Stomach smooth muscle (tissue), 2 donors: ENCODE measurements around the gene IARS2.
"Not testable (repeated sequence)": the region's sequence is repeated elsewhere in the genome, so short reads cannot be mapped to it uniquely, and the experiment has no call there.

Experiments
- H3K27ac ChIP-seq: one replicate; pipeline ENCODE4 v1.7.0; 2013; ENCODE audit warnings: mild to moderate bottlenecking, low read length, inconsistent platforms
- H3K27me3 ChIP-seq, 2 donors: one replicate each; pipeline ENCODE4 v1.7.0; 2013; ENCODE audit warnings: low read length in 2 of 2; ENCODE audit not compliant: insufficient read depth in 2 of 2, control insufficient read depth in 1 of 2
- H3K36me3 ChIP-seq, 2 donors: one replicate each; pipeline ENCODE4 v1.7.0; 2013; ENCODE audit warnings: low read length in 2 of 2; ENCODE audit not compliant: control insufficient read depth in 2 of 2, insufficient read depth in 2 of 2
- H3K4me1 ChIP-seq: one replicate; pipeline ENCODE4 v1.7.0; 2013; ENCODE audit warnings: low read length; ENCODE audit not compliant: control insufficient read depth, insufficient read depth
- H3K4me3 ChIP-seq, 2 donors: one replicate each; pipeline ENCODE4 v1.7.0; 2013; ENCODE audit warnings: low read length in 2 of 2
- H3K9ac ChIP-seq, 2 donors: one replicate each; pipeline ENCODE4 v1.7.0; 2013; ENCODE audit warnings: low read length in 2 of 2, mild to moderate bottlenecking in 1 of 2
- H3K9me3 ChIP-seq, 2 donors: one replicate each; pipeline ENCODE4 v1.7.0; 2013; ENCODE audit warnings: low read length in 2 of 2; ENCODE audit not compliant: control insufficient read depth in 2 of 2
- donor health status: healthy.
- donor health status: Pancreatic carcinoma.

Gene IARS2

GRCh38 chr1:220164517-220164916, 70.6 kb downstream of the IARS2 start:
- Histone ChIP-seq H3K27me3 (no peaks in the 10 kb centered on the region), H3K4me1 (no peaks in the 10 kb centered on the region), H3K27ac (no peak overlapping the region), H3K9me3 (no peaks in the 10 kb centered on the region), H3K4me3 (no peak overlapping the region), H3K36me3 (peaks cover 20 to 23% of the 10 kb centered on the region in 2 donors), H3K9ac (no peak overlapping the region)

GRCh38 chr1:220166853-220167252, 72.9 kb downstream of the IARS2 start:
- H3K4me1 ChIP-seq = no peaks in the 10 kb centered on the region
- H3K9ac ChIP-seq = no peak overlapping the region
- H3K27me3 ChIP-seq = no peaks in the 10 kb centered on the region
- H3K36me3 ChIP-seq = peaks cover 28 to 33% of the 10 kb centered on the region in 2 donors
- H3K9me3 ChIP-seq = no peaks in the 10 kb centered on the region
- H3K4me3 ChIP-seq = no peak overlapping the region
- H3K27ac ChIP-seq = no peak overlapping the region

GRCh38 chr1:220169887-220170286, 76.0 kb downstream of the IARS2 start:
- H3K36me3 ChIP-seq = peaks cover 33 to 36% of the 10 kb centered on the region in 2 donors
- not testable (repeated sequence) for H3K4me3 ChIP-seq, H3K4me1 ChIP-seq, H3K9me3 ChIP-seq, H3K27me3 ChIP-seq, H3K9ac ChIP-seq, H3K27ac ChIP-seq

- Histone ChIP-seq H3K4me1 (no peaks in the 10 kb centered on the region), H3K27me3 (no peaks in the 10 kb centered on the region), H3K27ac (no peak overlapping the region), H3K36me3 (peaks cover 33 to 36% of the 10 kb centered on the region in 2 donors), H3K9me3 (no peaks in the 10 kb centered on the region), H3K4me3 (no peak overlapping the region), H3K9ac (no peak overlapping the region)
Measured at GRCh38 chr1:220170836-220171526, 77.0 kb downstream of the IARS2 start.

- Histone ChIP-seq H3K9ac (no peak overlapping the region), H3K9me3 (no peaks in the 10 kb centered on the region), H3K4me1 (no peaks in the 10 kb centered on the region), H3K27ac (no peak overlapping the region), H3K4me3 (no peak overlapping the region), H3K27me3 (no peaks in the 10 kb centered on the region), H3K36me3 (peaks cover 11 to 15% of the 10 kb centered on the region in 2 donors)
Measured at GRCh38 chr1:220176540-220176939, 82.6 kb downstream of the IARS2 start.

GRCh38 chr1:220182111-220182510, 88.2 kb downstream of the IARS2 start:
- Histone ChIP-seq H3K4me3 (no peak overlapping the region), H3K27me3 (no peaks in the 10 kb centered on the region), H3K27ac (no peak overlapping the region), H3K36me3 (peaks cover 4 to 11% of the 10 kb centered on the region in 2 donors), H3K4me1 (no peaks in the 10 kb centered on the region), H3K9me3 (no peaks in the 10 kb centered on the region), H3K9ac (no peak overlapping the region)

- H3K4me3 ChIP-seq = no peak overlapping the region
- H3K36me3 ChIP-seq = peaks cover 3 to 17% of the 10 kb centered on the region in 2 donors
- no peaks in the 10 kb centered on the region for H3K9me3 ChIP-seq
- no peaks in the 10 kb centered on the region for H3K4me1 ChIP-seq
- H3K27ac ChIP-seq = no peak overlapping the region
- H3K9ac ChIP-seq = no peak overlapping the region
- no peaks in the 10 kb centered on the region for H3K27me3 ChIP-seq
Measured at GRCh38 chr1:220182656-220183055, 88.7 kb downstream of the IARS2 start.

- H3K27ac ChIP-seq = no peak overlapping the region
- H3K4me1 ChIP-seq = no peaks in the 10 kb centered on the region
- H3K9me3 ChIP-seq = no peaks in the 10 kb centered on the region
- no peak overlapping the region for H3K9ac ChIP-seq
- H3K4me3 ChIP-seq = no peak overlapping the region
- H3K36me3 ChIP-seq = peaks cover 3 to 27% of the 10 kb centered on the region in 2 donors
- no peaks in the 10 kb centered on the region for H3K27me3 ChIP-seq
Measured at GRCh38 chr1:220184506-220184905, 90.6 kb downstream of the IARS2 start.

- no peak overlapping the region for H3K27ac ChIP-seq
- no peaks in the 10 kb centered on the region for H3K9me3 ChIP-seq
- no peak overlapping the region for H3K9ac ChIP-seq
- peaks cover 4 to 22% of the 10 kb centered on the region in 2 donors for H3K36me3 ChIP-seq
- no peaks in the 10 kb centered on the region for H3K27me3 ChIP-seq
- no peak overlapping the region for H3K4me3 ChIP-seq
- H3K4me1 ChIP-seq = no peaks in the 10 kb centered on the region
Measured at GRCh38 chr1:220186752-220187151, 92.8 kb downstream of the IARS2 start.

GRCh38 chr1:220188538-220188937, 94.6 kb downstream of the IARS2 start:
- no peak overlapping the region for H3K27ac ChIP-seq
- no peaks in the 10 kb centered on the region for H3K9me3 ChIP-seq
- H3K4me3 ChIP-seq = no peak overlapping the region
- H3K9ac ChIP-seq = no peak overlapping the region
- no peaks in the 10 kb centered on the region for H3K27me3 ChIP-seq
- H3K4me1 ChIP-seq = no peaks in the 10 kb centered on the region
- H3K36me3 ChIP-seq = peaks cover 19 to 28% of the 10 kb centered on the region in 2 donors

GRCh38 chr1:220189750-220190347, 95.9 kb downstream of the IARS2 start:
- H3K9me3 ChIP-seq = no peaks in the 10 kb centered on the region
- H3K4me3 ChIP-seq = no peak overlapping the region
- H3K4me1 ChIP-seq = no peaks in the 10 kb centered on the region
- H3K9ac ChIP-seq = no peak overlapping the region
- peaks cover 19 to 30% of the 10 kb centered on the region in 2 donors for H3K36me3 ChIP-seq
- no peaks in the 10 kb centered on the region for H3K27me3 ChIP-seq
- H3K27ac ChIP-seq = no peak overlapping the region
